HCT116 (cell line): ENCODE results near the gene NMB. TPM values are rescaled to one million over a fixed set of nuclear protein-coding genes. Genes with fewer than 3 reads are reported as not detected.
A peak's percentile ranks its signal among the peaks of the same experiment; 100 is the strongest.

ENCODE experiments used
- ATAC-seq: fragments of 200-7000 bp; cut with Tn5 transposase; 2 replicates; pipeline ENCODE4 v1.9.1; 2020; ENCODE audit warnings: mild to moderate bottlenecking, moderate library complexity
- Bru-seq: library from RNA; stranded (reverse); fragments of 400-500 nt; gene quantifications from one replicate; lab custom pipeline; 2021; lab: Mats Ljungman, UMichigan
- BruChase-seq, 2 experiments: library from RNA; stranded (reverse); fragments of 400-500 nt; gene quantifications; one replicate each; lab custom pipeline; 2021; lab: Mats Ljungman, UMichigan
- BruUV-seq: library from RNA; stranded (reverse); fragments of 400-500 nt; replicated peaks from 2 replicates; lab custom pipeline; 2021; lab: Mats Ljungman, UMichigan
- CTCF ChIA-PET: fragments of 300-600 bp; sonication (Branson Sonifier 250); formaldehyde crosslinking; loops from one replicate; lab custom pipeline; 2021; ENCODE audit warnings: antibody characterized with exemption; lab: Charles Lee
- POLR2A ChIA-PET: fragments of 300-600, 350-600 bp; sonication (Branson Sonifier 250); formaldehyde crosslinking; loops from one replicate; lab custom pipeline; 2021; ENCODE audit warnings: antibody characterized with exemption; lab: Charles Lee
- RAD21 ChIA-PET, 2 experiments: fragments of 300-600 bp; sonication (Branson Sonifier 250); formaldehyde crosslinking; loops; one replicate each; lab custom pipeline; 2023; ENCODE audit warnings: low total read pairs in 2 of 2; ENCODE audit not compliant: uncharacterized antibody in 2 of 2, unreplicated experiment in 2 of 2, low non-redundant PET in 1 of 2; lab: Charles Lee
- DNase-seq: peaks from one replicate; pipeline ENCODE4 v3.0.0-alpha.2; 2010; ENCODE audit warnings: low read depth, low spot score
- H2AFZ ChIP-seq: fragments of 200-600 bp; shearing (Covaris generic), sonication (generic); 2 replicates; pipeline ENCODE4 v1.6.1; 2017; ENCODE audit warnings: low read depth, mixed run types, mixed read lengths, antibody characterized with exemption, low read length; ENCODE audit not compliant: poor library complexity, severe bottlenecking
- H3K27ac ChIP-seq: 2 replicates; pipeline ENCODE4 v1.5.1; 2012; ENCODE audit warnings: low read depth, low read length
- H3K27me3 ChIP-seq: fragments of 200-600 bp; sonication (generic); 2 replicates; pipeline ENCODE4 v1.6.1; 2016; ENCODE audit warnings: mixed run types, low read length, mixed read lengths; ENCODE audit not compliant: insufficient read depth
- H3K36me3 ChIP-seq, 2 experiments: fragments of 200-500 bp in 1 of 2; fragments of 200-600 bp in 1 of 2; sonication (Bioruptor generic) in 1 of 2; sonication (generic) in 1 of 2; 2 replicates each; pipeline versions ENCODE4 v1.5.1 to v1.6.1; 2014 to 2016; ENCODE audit warnings: low read length in 2 of 2, inconsistent platforms in 1 of 2, mixed read lengths in 1 of 2, mixed run types in 1 of 2; ENCODE audit not compliant: insufficient read depth in 2 of 2, control insufficient read depth in 1 of 2
- H3K4me1 ChIP-seq, 2 experiments: fragments of 200-600 bp in 1 of 2; sonication (generic) in 1 of 2; 2 replicates each; pipeline versions ENCODE4 v1.5.1 to v1.6.1; 2012 to 2017; ENCODE audit warnings: low read length in 2 of 2, inconsistent platforms in 1 of 2, mild to moderate bottlenecking in 1 of 2, mixed read lengths in 1 of 2, mixed run types in 1 of 2, moderate library complexity in 1 of 2; ENCODE audit not compliant: insufficient read depth in 2 of 2, control insufficient read depth in 1 of 2
- H3K4me2 ChIP-seq: fragments of 200-600 bp; sonication (generic); 2 replicates; pipeline ENCODE4 v1.6.1; 2017; ENCODE audit warnings: mixed run types, low read length, mixed read lengths
- H3K4me3 ChIP-seq, 2 experiments: fragments of 200-600 bp in 1 of 2; sonication (generic) in 1 of 2; replicated peaks in 1 of 2; 2 replicates each; pipeline ENCODE4 v1.5.1; 2011 to 2016; ENCODE audit warnings: low read length in 2 of 2, control low read depth in 1 of 2, low read depth in 1 of 2, mild to moderate bottlenecking in 1 of 2, mixed read lengths in 1 of 2, mixed run types in 1 of 2
- H3K79me2 ChIP-seq: fragments of 200-600 bp; sonication (generic); 2 replicates; pipeline ENCODE4 v1.6.1; 2017; ENCODE audit warnings: mild to moderate bottlenecking, mixed run types, low read length, moderate library complexity, mixed read lengths; ENCODE audit not compliant: insufficient read depth
- H3K9ac ChIP-seq: fragments of 200-600 bp; sonication (generic); 2 replicates; pipeline ENCODE4 v1.6.1; 2016; ENCODE audit warnings: low read length, mixed read lengths
- H3K9me2 ChIP-seq: fragments of 200-600 bp; sonication (generic), shearing (Covaris generic); 2 replicates; pipeline ENCODE4 v1.6.1; 2017; ENCODE audit warnings: mixed run types, mild to moderate bottlenecking, moderate library complexity; ENCODE audit not compliant: insufficient read depth
- H3K9me3 ChIP-seq, 2 experiments: fragments of 200-500 bp in 1 of 2; fragments of 200-600 bp in 1 of 2; sonication (Bioruptor generic) in 1 of 2; sonication (generic) in 1 of 2; 2 replicates each; pipeline ENCODE4 v1.6.1; 2014 to 2017; ENCODE audit warnings: low read length in 2 of 2, mixed read lengths in 2 of 2, inconsistent platforms in 1 of 2, low read depth in 1 of 2, mild to moderate bottlenecking in 1 of 2, mixed run types in 1 of 2, moderate library complexity in 1 of 2; ENCODE audit not compliant: control insufficient read depth in 1 of 2, insufficient read depth in 1 of 2
- H4K20me1 ChIP-seq: fragments of 200-600 bp; sonication (generic), shearing (Covaris generic); 2 replicates; pipeline ENCODE4 v1.6.1; 2017; ENCODE audit warnings: mixed run types, mild to moderate bottlenecking, moderate library complexity; ENCODE audit not compliant: insufficient read depth
- CEBPB ChIP-seq: IDR thresholded peaks from 2 replicates; pipeline ENCODE4 v1.6.1; 2012; ENCODE audit warnings: low read depth
- CTCF ChIP-seq, 3 experiments: fragments of 200-600 bp in 1 of 3; sonication (generic) in 1 of 3; IDR thresholded peaks in 2 of 3; conservative IDR thresholded peaks in 1 of 3; 2 replicates each; pipeline ENCODE4 v1.5.1; 2012 to 2017; ENCODE audit warnings: low read depth in 2 of 3, low read length in 2 of 3, antibody characterized with exemption in 1 of 3, borderline replicate concordance in 1 of 3, control low read depth in 1 of 3, mild to moderate bottlenecking in 1 of 3, mixed read lengths in 1 of 3, mixed run types in 1 of 3, moderate library complexity in 1 of 3; ENCODE audit not compliant: insufficient read depth in 1 of 3
- MAX ChIP-seq: IDR thresholded peaks from 2 replicates; pipeline ENCODE4 v1.6.1; 2012
- POLR2AphosphoS5 ChIP-seq: IDR thresholded peaks from 2 replicates; pipeline ENCODE4 v1.6.1; 2011; ENCODE audit warnings: mild to moderate bottlenecking, low read depth, low read length, moderate library complexity
- ZFX ChIP-seq: fragments of 450-650 bp; IDR thresholded peaks from 2 replicates; pipeline ENCODE4 v1.6.1; 2017
- intact Hi-C: fragments of 100-400 bp; cut with micrococcal nuclease; formaldehyde crosslinking; loops from 2 replicates; pipeline ENCODE4 v1.10.0; 2022
- long read RNA-seq: library from polyadenylated mRNA; unstranded; transcript quantifications from one replicate; pipeline ENCODE4 v2.0.0, GENCODE V29; 2021; ENCODE audit not compliant: unreplicated experiment
- polyA plus RNA-seq: library from polyadenylated mRNA; unstranded; fragments of >200 nt; gene quantifications from 2 replicates; pipeline ENCODE4 v1.2.1, GENCODE V29; 2012; ENCODE audit warnings: missing spikeins
- total RNA-seq: library from RNA; stranded (reverse); gene quantifications from one replicate; pipeline ENCODE4 v1.2.1, GENCODE V29; 2021; ENCODE audit not compliant: unreplicated experiment

NMB gene
- 9.8 TPM for total RNA-seq
- polyA plus RNA-seq: 12.7 and 14.4 TPM in 2 replicates
- Bru-seq, nascent RNA: percentile 51 among the genes with signal in this experiment
- BruChase-seq, experiment 1, labeled RNA remaining after a 6-hour chase: percentile 51 among the genes with signal in this experiment
- percentile 50 among the genes with signal in this experiment for BruChase-seq, experiment 2, labeled RNA remaining after a 2-hour chase
- long read RNA-seq, transcript NMB-201 (3 exons, 1,007 nt): major isoform, 5 of 8 reads
- long read RNA-seq, partial matches to known transcripts: 0 of 8 reads
- long read RNA-seq, other reads (novel, unspliced or antisense): 1 of 8 reads

GRCh38 chr15:84658080-84658787 is at the start of gene NMB:
Gene NMB, minus strand, starts transcription at chr15:84658199. Its CDS starts 47 bp downstream, at chr15:84658152.
- no peaks in the 10 kb centered on the region for H4K20me1 ChIP-seq
- H3K9me3 ChIP-seq: no peaks in the 10 kb centered on the region
- H3K9me2 ChIP-seq: no peaks in the 10 kb centered on the region
- peak within 1 kb of the TSS; percentile 31 to 56 for H3K4me3 ChIP-seq
- H3K27ac ChIP-seq: peak within 1 kb of the TSS; percentile 58
- H2AFZ ChIP-seq: no peak within 1 kb of the TSS
- DNase-seq (peak; percentile 24), ATAC-seq (peak; percentile 50)
- ChIA-PET CTCF (no interaction called here), RAD21 (no interaction called here)
- no TSS peak for BruUV-seq
- peaks cover 9% of the 10 kb centered on the region for H3K79me2 ChIP-seq
- no peaks in the 10 kb centered on the region for H3K27me3 ChIP-seq
- H3K36me3 ChIP-seq: no peaks in the 10 kb centered on the region
- TF ChIP-seq POLR2AphosphoS5 (peak; percentile 44), MAX (peak; percentile 52), CTCF (IDR thresholded peaks at IDR 0.05 in 2 of 3, conservative IDR thresholded peaks at IDR 0.05 in 1 of 3; ENCODE audit: borderline replicate concordance in 1 of 3, insufficient read depth in 1 of 3, low read depth in 2 of 3, low read length in 2 of 3) (peak; percentile 14 to 30 (median 22); a peak in 3 of 6 replicates), CEBPB (no peak), ZFX (peak; percentile 8; the same call in 1 of the 2 replicates)
- TF ChIP-seq, all 23 proteins: peak for 4
- POLR2A ChIA-PET: no interaction called here
- Histone ChIP-seq H3K4me2 (peak within 1 kb of the TSS; percentile 75), H3K4me1 (peaks cover 14 to 33% of the 10 kb centered on the region in 2 experiments), H3K9ac (peak within 1 kb of the TSS; percentile 59)
- intact Hi-C loops: loop anchor here (10.0 kb wide), 1 partner anchor 117 kb away; no protein-coding TSS in a partner anchor
